Vagina (tissue), 2 donors: ENCODE measurements around the gene CNIH2. TPM values are rescaled to one million over a fixed set of nuclear protein-coding genes. Genes with fewer than 3 reads are reported as not detected.

Experiments
- DNase-seq, 2 donors: peaks; one replicate each; pipeline ENCODE4 v3.0.0-alpha.2; 2017; ENCODE audit errors: extremely low spot score in 2 of 2
- H3K27ac ChIP-seq: fragments of 200-600 bp; sonication (generic); one replicate; pipeline ENCODE4 v1.5.1; 2019
- H3K27me3 ChIP-seq: fragments of 200-600 bp; sonication (generic); one replicate; pipeline ENCODE4 v1.5.1; 2019
- H3K36me3 ChIP-seq, 2 donors: fragments of 200-600 bp; sonication (generic); one replicate each; pipeline ENCODE4 v1.5.1; 2017 to 2019
- H3K4me1 ChIP-seq: fragments of 200-600 bp; sonication (generic); one replicate; pipeline ENCODE4 v1.5.1; 2019
- H3K4me3 ChIP-seq, 2 donors: fragments of 200-600 bp; sonication (generic); 1 replicate in 1 of 2; 2 replicates in 1 of 2; pipeline ENCODE4 v1.5.1; 2016 to 2019
- H3K9me3 ChIP-seq: fragments of 200-600 bp; sonication (generic); one replicate; pipeline ENCODE4 v1.5.1; 2019
- POLR2A ChIP-seq, 2 donors: fragments of 450-650 bp; IDR thresholded peaks; one replicate each; pipeline ENCODE4 v1.6.1; 2017; ENCODE audit warnings: antibody characterized with exemption in 2 of 2, mild to moderate bottlenecking in 2 of 2, moderate library complexity in 2 of 2
- POLR2AphosphoS5 ChIP-seq, 2 donors: sonication (generic); formaldehyde crosslinking; IDR thresholded peaks; one replicate each; pipeline ENCODE4 v1.9.0; 2017; ENCODE audit warnings: antibody characterized with exemption in 2 of 2, mild to moderate bottlenecking in 2 of 2, low read depth in 1 of 2; ENCODE audit not compliant: insufficient read depth in 1 of 2
- intact Hi-C: fragments of 100-400 bp; cut with DNase I; formaldehyde crosslinking; loops from one replicate; pipeline ENCODE4 v1.15.1; 2023
- total RNA-seq: library from RNA; depleted of rRNA; stranded (reverse); fragments of >200 nt; gene quantifications from one replicate; pipeline ENCODE4 v1.2.3, GENCODE V29; 2016
- TF ChIP-seq, protein P1 (sequence below), 3 experiments: fragments of 450-650 bp in 2 of 3; fragments of 200-600 bp in 1 of 3; sonication (generic) in 1 of 3; IDR thresholded peaks; one replicate each; pipeline ENCODE4 v1.5.1; 2017 to 2019; ENCODE audit warnings: antibody characterized with exemption in 3 of 3, mild to moderate bottlenecking in 2 of 3, moderate library complexity in 2 of 3

CNIH2 gene
- total RNA-seq, 1 donor from 2014 or later: 3.2 TPM

DNA sequence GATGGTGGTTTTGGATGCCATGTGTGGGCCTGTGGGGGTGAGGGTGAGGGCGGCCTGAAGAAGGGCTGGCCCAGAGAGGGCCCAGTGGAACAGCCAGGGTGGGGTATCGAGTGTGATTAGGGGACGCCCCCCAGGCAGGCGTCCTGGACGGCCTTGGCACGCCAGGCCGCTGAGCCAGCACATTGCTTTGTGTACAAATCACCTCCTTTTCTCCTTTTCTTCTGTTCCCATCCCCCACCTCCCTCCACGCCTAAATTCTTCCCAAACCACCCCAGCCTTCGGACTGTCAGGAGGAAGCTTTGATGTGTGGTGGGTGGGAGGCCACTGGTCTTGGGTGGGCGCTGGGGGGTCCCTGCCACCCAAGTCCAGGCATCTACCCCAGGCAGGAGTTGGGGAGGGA is 46.7 kb downstream of the CNIH2 start:
- H3K4me3 ChIP-seq: no peak overlapping the region
- no peaks in the 10 kb centered on the region for H3K36me3 ChIP-seq
- peak overlapping the region; percentile 93 for H3K27ac ChIP-seq
- intact Hi-C loops: loop anchor here (5.0 kb wide), 1 partner anchor 63 kb away; no protein-coding TSS in a partner anchor
- DNase-seq: no peak
- no peaks in the 10 kb centered on the region for H3K9me3 ChIP-seq
- H3K27me3 ChIP-seq: no peaks in the 10 kb centered on the region
- peaks cover 61% of the 10 kb centered on the region for H3K4me1 ChIP-seq
- TF ChIP-seq, protein P1, sequence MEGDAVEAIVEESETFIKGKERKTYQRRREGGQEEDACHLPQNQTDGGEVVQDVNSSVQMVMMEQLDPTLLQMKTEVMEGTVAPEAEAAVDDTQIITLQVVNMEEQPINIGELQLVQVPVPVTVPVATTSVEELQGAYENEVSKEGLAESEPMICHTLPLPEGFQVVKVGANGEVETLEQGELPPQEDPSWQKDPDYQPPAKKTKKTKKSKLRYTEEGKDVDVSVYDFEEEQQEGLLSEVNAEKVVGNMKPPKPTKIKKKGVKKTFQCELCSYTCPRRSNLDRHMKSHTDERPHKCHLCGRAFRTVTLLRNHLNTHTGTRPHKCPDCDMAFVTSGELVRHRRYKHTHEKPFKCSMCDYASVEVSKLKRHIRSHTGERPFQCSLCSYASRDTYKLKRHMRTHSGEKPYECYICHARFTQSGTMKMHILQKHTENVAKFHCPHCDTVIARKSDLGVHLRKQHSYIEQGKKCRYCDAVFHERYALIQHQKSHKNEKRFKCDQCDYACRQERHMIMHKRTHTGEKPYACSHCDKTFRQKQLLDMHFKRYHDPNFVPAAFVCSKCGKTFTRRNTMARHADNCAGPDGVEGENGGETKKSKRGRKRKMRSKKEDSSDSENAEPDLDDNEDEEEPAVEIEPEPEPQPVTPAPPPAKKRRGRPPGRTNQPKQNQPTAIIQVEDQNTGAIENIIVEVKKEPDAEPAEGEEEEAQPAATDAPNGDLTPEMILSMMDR (IDR thresholded peaks at IDR 0.05): no peak
- peak in 1 of 2 donors; percentile 37 for TF ChIP-seq POLR2AphosphoS5 (IDR thresholded peaks at IDR 0.05; ENCODE audit: insufficient read depth in 1 of 2, low read depth in 1 of 2)

DNA sequence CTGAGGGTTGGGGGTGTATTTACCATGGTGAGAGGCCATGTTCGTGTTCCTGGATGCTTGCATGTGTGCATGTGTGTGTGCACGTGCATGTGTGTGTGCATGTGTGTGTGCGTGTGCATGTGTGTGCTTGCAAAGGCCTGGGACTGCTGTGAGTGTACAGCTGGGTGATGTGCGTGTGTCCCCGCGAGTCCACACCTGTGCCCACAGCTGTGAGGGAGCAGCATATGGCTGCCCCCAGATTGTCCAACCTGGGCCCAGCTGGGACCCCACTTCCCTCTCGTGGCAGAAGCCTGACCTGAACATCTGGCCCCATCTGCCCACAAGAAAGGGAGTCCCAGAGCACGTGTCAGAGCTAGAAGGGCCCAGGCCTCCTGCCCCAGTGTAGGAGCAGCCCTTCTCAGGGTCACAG is 47.3 kb downstream of the CNIH2 start:
- Histone ChIP-seq H3K4me1 (peaks cover 61% of the 10 kb centered on the region), H3K4me3 (no peak overlapping the region), H3K36me3 (no peaks in the 10 kb centered on the region), H3K27me3 (no peaks in the 10 kb centered on the region), H3K27ac (peak overlapping the region; percentile 93), H3K9me3 (no peaks in the 10 kb centered on the region)
- intact Hi-C loops: loop anchor here (5.0 kb wide), 1 partner anchor 62 kb away; no protein-coding TSS in a partner anchor
- no peak for DNase-seq
- TF ChIP-seq POLR2A (IDR thresholded peaks at IDR 0.05): no peak

DNA sequence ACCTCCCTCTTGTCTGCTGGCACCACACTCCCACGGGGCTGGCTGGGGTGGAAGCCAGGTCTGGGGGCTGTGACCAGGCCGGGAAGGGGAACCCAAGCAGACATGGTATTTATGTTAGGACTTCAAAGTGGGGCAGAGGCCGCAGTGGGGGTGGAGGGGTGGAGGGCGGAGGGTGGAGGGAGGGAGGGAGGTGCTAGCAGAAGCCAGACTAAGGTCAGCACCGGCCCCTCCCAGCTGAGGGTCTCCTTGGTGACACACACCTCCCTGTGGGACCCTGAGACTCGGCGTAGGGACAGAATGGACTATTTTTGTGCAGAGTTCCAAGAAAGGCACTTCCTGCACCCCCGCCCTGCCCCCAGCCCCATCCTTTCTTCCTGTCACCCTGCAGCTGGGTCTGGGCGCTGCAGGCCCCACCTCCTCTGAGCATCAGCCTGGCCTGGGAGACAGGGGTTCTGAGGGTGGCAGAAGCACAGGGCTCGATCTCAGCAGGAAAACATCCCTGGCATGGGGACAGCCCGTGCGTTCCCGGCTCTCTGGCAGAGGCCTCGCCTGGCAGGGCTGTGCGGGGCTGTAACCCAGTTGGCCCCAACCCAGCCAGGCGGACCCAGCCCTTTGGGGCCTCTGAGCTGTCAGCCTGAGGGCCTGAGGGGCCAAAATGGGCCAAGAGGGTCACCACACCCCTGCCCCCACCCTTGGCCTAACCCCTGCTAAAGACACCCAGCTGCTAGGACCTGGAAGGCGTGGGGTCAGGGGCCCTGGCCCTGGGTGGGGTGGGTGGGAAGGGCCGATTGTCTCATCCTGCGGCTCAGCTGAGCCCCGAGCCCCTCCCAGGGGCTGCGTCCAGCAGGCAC is 48.5 kb downstream of the CNIH2 start:
- H3K27me3 ChIP-seq: no peaks in the 10 kb centered on the region
- intact Hi-C loops: loop anchor here (5.0 kb wide), 1 partner anchor 61 kb away; no protein-coding TSS in a partner anchor
- H3K4me1 ChIP-seq: peaks cover 61% of the 10 kb centered on the region
- no peak for DNase-seq
- no peaks in the 10 kb centered on the region for H3K36me3 ChIP-seq
- TF ChIP-seq, protein P1 (IDR thresholded peaks at IDR 0.05): no peak
- peak in 1 of 2 donors; percentile 77 for TF ChIP-seq POLR2AphosphoS5 (IDR thresholded peaks at IDR 0.05; ENCODE audit: insufficient read depth in 1 of 2, low read depth in 1 of 2)
- H3K9me3 ChIP-seq: no peaks in the 10 kb centered on the region
- H3K4me3 ChIP-seq: peak overlapping the region in 1 of 2 donors; percentile 1
- peak overlapping the region; percentile 93 for H3K27ac ChIP-seq

DNA sequence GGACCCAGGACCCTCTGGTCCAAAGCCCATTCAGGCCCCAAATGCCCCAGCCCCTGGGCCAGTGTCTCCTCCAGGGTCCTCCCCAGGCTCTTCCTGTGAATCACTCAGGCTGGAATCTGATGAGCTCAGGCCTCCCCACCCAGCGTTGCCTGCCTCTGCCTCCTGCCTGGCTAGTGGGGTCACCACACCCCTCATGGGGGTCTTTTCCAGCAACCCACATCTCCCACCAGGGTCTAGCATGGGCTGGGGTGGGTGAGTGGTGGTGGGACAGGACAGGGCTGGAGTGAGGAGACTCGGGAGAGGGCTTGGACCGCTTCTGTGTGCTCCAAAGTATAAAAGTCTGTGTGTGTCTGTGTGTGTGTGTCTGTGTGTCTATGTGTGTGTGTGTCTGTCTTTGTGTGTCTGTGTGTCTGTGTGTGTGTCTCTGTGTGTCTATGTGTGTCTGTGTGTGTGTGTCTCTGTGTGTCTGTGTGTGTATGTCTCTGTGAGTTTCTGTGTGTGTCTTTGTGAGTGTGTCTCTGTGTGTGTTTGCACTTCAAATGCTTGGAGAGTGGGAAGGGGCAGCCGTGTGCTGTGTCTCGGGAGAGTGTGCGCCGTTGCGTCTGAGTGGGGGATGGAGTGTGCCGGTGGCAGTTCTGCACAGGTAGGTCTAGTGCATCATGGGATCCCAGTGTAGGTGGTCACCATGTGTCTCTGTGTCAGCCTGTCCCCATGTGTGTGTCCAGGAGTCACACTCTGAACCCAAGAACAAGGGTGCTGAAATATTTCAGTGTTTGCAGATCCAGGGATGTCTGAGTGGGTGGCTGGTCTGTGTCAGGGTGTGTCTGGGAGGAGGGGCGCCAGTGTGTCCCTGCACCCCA is 49.4 kb downstream of the CNIH2 start:
- intact Hi-C loops: loop anchor here (2.0 to 5.0 kb wide), 2 partner anchors 15 to 60 kb away; no protein-coding TSS in a partner anchor

DNA sequence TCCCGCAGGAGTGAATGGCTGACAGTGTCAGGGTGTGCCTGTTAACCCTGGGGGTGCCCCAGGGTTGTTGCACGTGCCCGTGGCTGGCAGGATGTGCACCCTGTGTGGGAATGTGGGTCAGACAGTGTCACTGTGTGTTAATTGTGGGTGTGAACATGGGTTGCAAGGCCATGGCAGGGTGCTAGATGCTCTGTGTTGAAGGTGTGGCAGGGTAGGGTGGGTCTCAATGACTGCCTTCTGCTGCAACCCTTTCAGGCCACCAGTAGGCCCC is 50.0 kb downstream of the CNIH2 start:
- TF ChIP-seq POLR2AphosphoS5 (IDR thresholded peaks at IDR 0.05; ENCODE audit: insufficient read depth in 1 of 2, low read depth in 1 of 2): no peak
- TF ChIP-seq, protein P1 (IDR thresholded peaks at IDR 0.05): no peak
- no peak for TF ChIP-seq POLR2A (IDR thresholded peaks at IDR 0.05)
- Histone ChIP-seq H3K27ac (peak overlapping the region; percentile 93), H3K9me3 (no peaks in the 10 kb centered on the region), H3K27me3 (no peaks in the 10 kb centered on the region), H3K36me3 (peaks cover 0 to under 1% of the 10 kb centered on the region in 2 donors), H3K4me3 (no peak overlapping the region), H3K4me1 (peaks cover 47% of the 10 kb centered on the region)
- no peak for DNase-seq
- intact Hi-C loops: loop anchor here (2.0 to 5.0 kb wide), 2 partner anchors 15 to 59 kb away; no protein-coding TSS in a partner anchor

More for the DNA sequence above, 49.4 kb downstream of the CNIH2 start:
- peak overlapping the region; percentile 93 for H3K27ac ChIP-seq
- TF ChIP-seq, protein P1 (IDR thresholded peaks at IDR 0.05): no peak
- no peak for TF ChIP-seq POLR2AphosphoS5 (IDR thresholded peaks at IDR 0.05; ENCODE audit: insufficient read depth in 1 of 2, low read depth in 1 of 2)
- no peak for TF ChIP-seq POLR2A (IDR thresholded peaks at IDR 0.05)
- H3K27me3 ChIP-seq: no peaks in the 10 kb centered on the region
- H3K4me3 ChIP-seq: no peak overlapping the region
- no peaks in the 10 kb centered on the region for H3K36me3 ChIP-seq
- H3K4me1 ChIP-seq: peaks cover 52% of the 10 kb centered on the region
- no peak for DNase-seq
- H3K9me3 ChIP-seq: no peaks in the 10 kb centered on the region
